Activated naive CD4-positive, alpha-beta T cell treated with anti-CD3 and anti-CD28 coated beads, Interleukin-2, amount 10 ng/mL, durations not matched to agents 7 days and 5 days (primary cell): ENCODE measurements around the gene UBE2QL1.

Experiments
- CTCF ChIA-PET: fragments of 350-600 bp; sonication (Branson Sonifier 250); formaldehyde crosslinking; loops from one replicate; lab custom pipeline; 2021; ENCODE audit warnings: antibody characterized with exemption; lab: Charles Lee
- DNase-seq: peaks from one replicate; pipeline ENCODE4 v3.0.0-alpha.2; 2020
- H3K27ac Mint-ChIP-seq: one replicate; pipeline ENCODE4 v1.8.0; 2021; ENCODE audit warnings: mild to moderate bottlenecking, moderate library complexity, mixed read lengths
- H3K27me3 Mint-ChIP-seq: one replicate; pipeline ENCODE4 v1.8.0; 2021; ENCODE audit warnings: mild to moderate bottlenecking, mixed read lengths
- H3K36me3 Mint-ChIP-seq: one replicate; pipeline ENCODE4 v1.8.0; 2021; ENCODE audit warnings: mixed read lengths
- H3K4me1 Mint-ChIP-seq: one replicate; pipeline ENCODE4 v1.8.0; 2021; ENCODE audit warnings: mixed read lengths
- H3K4me3 Mint-ChIP-seq: one replicate; pipeline ENCODE4 v1.8.0; 2021; ENCODE audit warnings: mild to moderate bottlenecking, moderate library complexity, mixed read lengths
- H3K9me3 Mint-ChIP-seq: one replicate; pipeline ENCODE4 v1.8.0; 2021; ENCODE audit warnings: mixed read lengths

UBE2QL1 gene

DNA sequence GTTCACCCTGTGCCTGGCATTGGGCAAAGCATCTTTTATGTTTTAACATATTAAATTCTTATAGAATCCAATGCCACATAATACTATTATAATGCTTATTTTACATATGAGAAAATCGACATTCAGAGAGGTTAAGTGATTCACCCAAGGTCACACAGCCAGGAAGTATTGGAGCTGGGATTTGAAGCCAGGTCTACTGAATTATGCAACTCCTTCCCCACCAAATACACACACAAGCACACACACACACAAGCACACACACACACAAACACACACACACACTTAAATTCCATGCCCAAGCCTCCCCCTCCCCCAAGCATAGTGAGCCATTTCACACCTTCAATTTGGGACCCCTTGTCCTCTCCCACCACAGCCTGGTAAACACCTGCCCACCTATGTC lies 37.4 kb downstream of the UBE2QL1 start:
- CTCF ChIA-PET = no interaction called here
- no peaks in the 10 kb centered on the region for H3K9me3 Mint-ChIP-seq
- H3K27me3 Mint-ChIP-seq = peaks cover 5% of the 10 kb centered on the region
- H3K27ac Mint-ChIP-seq = no peak overlapping the region
- no peak for DNase-seq
- H3K4me3 Mint-ChIP-seq = no peak overlapping the region
- peaks cover 44% of the 10 kb centered on the region for H3K4me1 Mint-ChIP-seq
- no peaks in the 10 kb centered on the region for H3K36me3 Mint-ChIP-seq

DNA sequence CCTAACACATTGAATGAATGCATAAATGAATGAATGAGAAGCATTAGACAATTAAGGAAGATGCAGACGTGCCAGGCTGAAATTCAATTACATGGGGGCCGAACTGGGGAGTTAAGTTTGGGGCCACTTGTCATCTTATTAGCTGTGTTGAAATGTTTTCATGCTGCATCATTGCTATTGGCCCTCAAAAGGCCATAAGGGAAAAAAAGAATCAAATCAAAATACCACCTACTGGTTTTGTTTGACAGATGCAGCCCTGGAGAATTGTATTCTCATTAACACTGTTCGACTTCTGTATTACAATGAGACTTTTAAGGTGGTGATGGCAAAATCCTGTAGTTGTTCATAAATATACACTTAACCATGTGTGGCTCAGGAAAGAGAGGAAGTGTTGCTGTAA lies 38.4 kb downstream of the UBE2QL1 start:
- Mint-ChIP-seq H3K36me3 (peaks cover 1% of the 10 kb centered on the region), H3K27ac (no peak overlapping the region), H3K9me3 (no peaks in the 10 kb centered on the region), H3K27me3 (peaks cover 5% of the 10 kb centered on the region), H3K4me3 (no peak overlapping the region), H3K4me1 (peaks cover 54% of the 10 kb centered on the region)
- CTCF ChIA-PET = no interaction called here
- DNase-seq = no peak

DNA sequence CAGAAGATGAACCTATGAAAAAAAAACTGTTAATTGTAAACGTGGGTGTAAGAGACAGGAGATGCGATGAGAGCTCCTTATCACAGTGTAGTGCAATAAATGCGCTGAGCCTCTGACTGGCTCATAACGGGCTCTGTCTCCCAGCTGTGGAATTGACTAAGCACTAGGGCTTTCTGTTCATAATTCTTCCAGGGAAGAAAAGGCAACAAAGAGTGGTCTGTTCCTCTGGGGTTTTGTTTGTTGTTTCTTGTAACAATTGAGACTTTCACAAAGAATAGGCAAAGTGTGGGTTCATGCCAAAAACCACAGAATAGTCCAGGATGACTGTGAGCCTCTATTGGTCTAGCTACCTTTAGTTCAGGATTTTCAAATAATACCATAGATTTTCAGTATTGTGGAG lies 39.4 kb downstream of the UBE2QL1 start:
- H3K4me3 Mint-ChIP-seq = no peak overlapping the region
- peaks cover 5% of the 10 kb centered on the region for H3K27me3 Mint-ChIP-seq
- H3K9me3 Mint-ChIP-seq = no peaks in the 10 kb centered on the region
- H3K36me3 Mint-ChIP-seq = peaks cover 3% of the 10 kb centered on the region
- H3K4me1 Mint-ChIP-seq = peaks cover 63% of the 10 kb centered on the region
- H3K27ac Mint-ChIP-seq = no peak overlapping the region
- CTCF ChIA-PET = no interaction called here
- no peak for DNase-seq

DNA sequence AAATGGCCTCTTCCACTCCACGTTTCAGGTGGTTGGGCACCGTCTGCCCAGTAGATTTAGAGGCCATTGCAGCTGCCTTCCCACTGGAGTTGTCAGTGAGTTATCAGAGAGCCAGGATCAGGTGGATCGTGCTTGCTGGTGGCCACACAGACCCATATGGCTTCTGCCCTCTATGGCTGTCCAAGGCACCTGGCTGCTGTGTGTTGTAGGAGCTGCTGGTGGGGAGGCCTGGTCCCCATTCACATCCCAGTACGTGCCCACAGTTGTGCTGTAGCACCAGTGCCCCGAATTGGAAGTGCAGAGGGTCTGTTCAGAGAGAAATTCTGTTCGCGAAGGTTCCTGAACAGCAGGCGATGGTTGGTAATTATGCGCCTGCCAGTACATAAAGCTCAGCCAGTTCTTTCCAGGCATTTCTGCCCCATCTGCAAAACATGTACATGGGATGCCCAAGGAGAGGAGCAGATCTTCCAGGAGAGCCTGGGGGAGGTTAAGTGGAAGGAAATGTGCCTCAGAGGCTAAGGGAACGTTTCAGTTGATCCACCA lies 41.1 kb downstream of the UBE2QL1 start:
- Mint-ChIP-seq H3K27me3 (peaks cover 5% of the 10 kb centered on the region), H3K4me3 (no peak overlapping the region), H3K4me1 (peaks cover 55% of the 10 kb centered on the region), H3K27ac (no peak overlapping the region), H3K36me3 (peaks cover 3% of the 10 kb centered on the region), H3K9me3 (no peaks in the 10 kb centered on the region)
- DNase-seq = no peak
- CTCF ChIA-PET = no interaction called here

DNA sequence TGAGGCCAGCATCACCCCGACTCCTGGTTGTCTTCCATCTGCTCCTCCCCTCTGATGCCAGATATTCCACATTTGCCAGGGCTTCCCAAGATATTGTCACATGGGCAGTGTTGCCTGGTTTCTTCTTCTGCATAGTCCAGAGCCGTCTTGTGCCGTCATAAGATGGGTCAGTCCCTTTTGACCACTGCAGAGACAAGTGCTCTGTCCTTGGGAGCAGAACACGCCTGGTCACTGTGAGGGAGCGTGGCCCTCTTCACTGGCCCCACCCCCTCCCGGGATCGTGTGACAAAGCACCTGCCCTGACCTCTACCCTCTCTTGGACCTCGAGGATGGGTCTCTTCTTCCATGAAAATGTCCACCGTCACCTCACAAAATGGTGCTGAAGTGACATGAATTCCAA lies 41.6 kb downstream of the UBE2QL1 start:
- peaks cover 50% of the 10 kb centered on the region for H3K4me1 Mint-ChIP-seq
- no peaks in the 10 kb centered on the region for H3K9me3 Mint-ChIP-seq
- H3K27ac Mint-ChIP-seq = no peak overlapping the region
- H3K27me3 Mint-ChIP-seq = peaks cover 5% of the 10 kb centered on the region
- CTCF ChIA-PET = no interaction called here
- peaks cover 3% of the 10 kb centered on the region for H3K36me3 Mint-ChIP-seq
- DNase-seq = no peak
- no peak overlapping the region for H3K4me3 Mint-ChIP-seq

DNA sequence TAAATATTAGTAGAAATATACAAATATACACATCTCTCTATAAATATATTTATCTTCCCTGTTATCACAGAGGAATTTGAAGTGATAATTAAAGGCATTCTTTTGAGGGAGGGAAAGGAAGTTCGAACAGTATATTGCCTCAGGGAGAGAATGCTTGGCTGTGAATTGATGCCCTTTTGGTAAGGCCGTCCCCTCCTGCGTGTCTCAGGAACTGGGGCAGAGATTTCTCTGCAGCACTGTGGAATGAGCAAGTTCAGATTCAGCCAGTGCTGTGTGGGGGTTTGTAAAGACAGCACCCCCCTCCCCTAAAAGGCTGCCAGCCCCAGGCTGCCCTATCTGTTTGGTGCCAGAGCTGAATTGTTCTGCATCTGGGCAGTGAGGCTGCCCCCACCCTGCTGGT lies 42.0 kb downstream of the UBE2QL1 start:
- peaks cover 5% of the 10 kb centered on the region for H3K27me3 Mint-ChIP-seq
- no peak overlapping the region for H3K4me3 Mint-ChIP-seq
- CTCF ChIA-PET = no interaction called here
- H3K4me1 Mint-ChIP-seq = peaks cover 46% of the 10 kb centered on the region
- peaks cover 3% of the 10 kb centered on the region for H3K36me3 Mint-ChIP-seq
- no peak overlapping the region for H3K27ac Mint-ChIP-seq
- H3K9me3 Mint-ChIP-seq = no peaks in the 10 kb centered on the region
- no peak for DNase-seq

DNA sequence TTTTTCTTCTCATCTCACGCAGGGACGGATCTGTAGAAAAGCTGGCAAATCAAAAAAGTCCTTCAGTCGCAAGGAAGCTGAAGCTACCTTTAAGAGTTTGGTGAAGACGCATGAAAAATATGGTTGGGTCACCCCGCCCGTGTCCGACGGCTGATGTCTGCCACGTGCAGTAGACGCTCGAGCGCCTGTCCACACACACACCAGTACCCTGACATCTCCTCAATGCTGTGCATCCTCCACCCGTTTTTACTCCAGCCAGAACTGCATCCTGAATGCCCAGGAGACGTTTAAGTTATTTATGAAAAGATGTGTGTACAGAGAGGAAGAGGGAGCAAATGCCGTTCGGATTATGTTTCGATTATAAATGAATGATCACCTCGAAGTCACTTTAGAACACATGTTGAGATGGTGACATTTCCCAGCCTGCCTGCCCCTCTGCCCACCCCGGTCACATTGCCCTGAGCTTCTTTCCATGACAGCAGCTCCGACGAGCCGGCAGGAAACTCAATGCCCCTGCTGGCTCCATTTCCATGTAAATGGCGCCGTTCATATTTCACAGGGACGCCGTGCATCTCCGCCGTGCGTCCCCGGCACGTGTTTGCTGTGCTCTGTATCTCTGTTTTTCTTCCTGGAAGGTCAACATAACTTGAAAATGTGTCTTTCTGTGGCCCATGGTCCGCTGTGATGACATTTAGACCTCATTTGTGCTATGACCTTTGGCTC lies 42.7 kb downstream of the UBE2QL1 start:
- H3K27ac Mint-ChIP-seq = peak overlapping the region; percentile 80
- peaks cover 46% of the 10 kb centered on the region for H3K4me1 Mint-ChIP-seq

DNA sequence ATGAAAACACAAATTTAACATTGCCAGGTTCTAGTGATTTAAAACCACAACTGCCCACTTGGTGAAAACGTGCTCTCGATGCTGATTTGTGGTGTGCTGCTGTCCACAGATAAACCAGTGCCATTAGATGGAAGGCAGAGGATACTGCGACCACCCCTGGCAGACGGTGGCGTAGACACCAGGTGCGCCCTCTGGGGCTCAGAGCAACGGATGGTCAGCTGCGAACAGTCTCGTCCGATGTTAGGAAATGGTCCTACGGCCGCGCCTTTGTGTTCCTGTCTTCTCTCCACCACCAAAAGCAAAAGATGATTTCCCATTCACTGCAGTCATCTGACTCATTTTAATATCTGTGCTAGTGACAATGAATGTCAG lies 43.2 kb downstream of the UBE2QL1 start:
- DNase-seq = no peak
- Mint-ChIP-seq H3K9me3 (no peaks in the 10 kb centered on the region), H3K4me3 (no peak overlapping the region), H3K4me1 (peaks cover 46% of the 10 kb centered on the region), H3K36me3 (peaks cover 3% of the 10 kb centered on the region), H3K27me3 (peaks cover 5% of the 10 kb centered on the region), H3K27ac (peak overlapping the region; percentile 80)
- CTCF ChIA-PET = no interaction called here

More for the DNA sequence above, 42.7 kb downstream of the UBE2QL1 start:
- H3K27me3 Mint-ChIP-seq = peaks cover 5% of the 10 kb centered on the region
- CTCF ChIA-PET = no interaction called here
- no peak overlapping the region for H3K4me3 Mint-ChIP-seq
- no peaks in the 10 kb centered on the region for H3K9me3 Mint-ChIP-seq
- no peak for DNase-seq
- peaks cover 3% of the 10 kb centered on the region for H3K36me3 Mint-ChIP-seq

DNA sequence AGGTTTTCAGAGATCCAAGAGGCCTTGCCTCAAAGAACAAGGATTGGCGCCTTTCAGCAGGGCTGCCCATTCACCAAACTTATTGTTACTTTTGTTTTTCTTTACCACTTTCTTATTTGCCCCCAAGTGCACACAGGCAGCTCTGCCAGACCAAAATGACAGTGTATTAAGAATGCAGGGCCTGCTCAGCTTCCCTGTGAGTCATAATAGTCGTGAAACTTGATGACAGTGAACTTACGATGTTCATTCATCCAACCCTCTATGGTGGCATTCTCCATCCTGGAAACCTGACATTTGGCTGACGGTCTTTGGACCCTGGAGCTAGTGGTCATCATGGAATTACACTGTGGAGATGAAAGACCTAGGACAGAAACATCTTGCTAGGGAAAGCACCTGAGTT lies 44.3 kb downstream of the UBE2QL1 start:
- H3K4me3 Mint-ChIP-seq = no peak overlapping the region
- H3K27ac Mint-ChIP-seq = peak overlapping the region; percentile 28
- H3K36me3 Mint-ChIP-seq = peaks cover 3% of the 10 kb centered on the region
- peaks cover 48% of the 10 kb centered on the region for H3K4me1 Mint-ChIP-seq
- no peaks in the 10 kb centered on the region for H3K9me3 Mint-ChIP-seq
- peaks cover 5% of the 10 kb centered on the region for H3K27me3 Mint-ChIP-seq
- CTCF ChIA-PET = interaction anchor here (0.5 kb wide), 1 partner anchor 1243 kb away, joined by 3 read pairs; no protein-coding TSS in a partner anchor
- DNase-seq = no peak

DNA sequence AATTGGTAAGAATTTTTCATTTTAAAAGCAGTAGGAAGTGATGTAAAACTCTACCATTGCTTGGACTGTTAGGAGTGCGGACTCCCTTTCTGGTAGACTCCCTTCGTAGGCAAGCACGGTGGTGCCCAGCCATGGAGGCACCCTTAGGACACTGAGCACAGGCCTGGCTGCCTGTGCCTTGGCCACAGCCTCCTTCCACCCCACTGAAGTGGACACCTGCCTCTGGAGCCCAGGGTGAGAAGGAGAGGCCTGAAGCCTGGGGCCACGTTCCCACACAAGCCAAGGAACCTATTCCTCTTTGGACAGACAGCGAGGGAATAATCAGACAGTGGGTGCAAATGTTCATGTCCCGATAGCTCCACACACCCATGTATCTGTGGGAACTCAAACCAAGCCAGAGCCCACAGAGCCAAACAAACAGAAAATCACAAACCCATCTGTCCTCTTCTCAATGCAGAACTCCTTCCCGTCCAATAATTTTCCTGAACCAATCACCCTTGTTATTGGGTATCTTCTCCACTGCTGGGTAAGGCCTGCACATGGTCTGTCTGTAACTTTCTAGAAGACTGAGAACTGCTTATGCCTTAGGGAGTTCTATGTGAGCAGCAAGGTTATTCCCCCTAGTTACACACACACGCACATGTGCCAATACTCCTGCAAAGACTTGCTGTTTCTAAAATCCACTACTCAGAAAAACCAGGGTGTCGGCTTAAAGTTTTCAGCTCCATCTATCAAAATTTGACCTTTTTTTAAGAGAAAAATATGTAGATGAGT lies 45.2 kb downstream of the UBE2QL1 start:
- H3K36me3 Mint-ChIP-seq = peaks cover 3% of the 10 kb centered on the region
- no peak overlapping the region for H3K27ac Mint-ChIP-seq
- CTCF ChIA-PET = no interaction called here
- DNase-seq = no peak
- no peak overlapping the region for H3K4me3 Mint-ChIP-seq
- peaks cover 47% of the 10 kb centered on the region for H3K4me1 Mint-ChIP-seq
- peaks cover 5% of the 10 kb centered on the region for H3K27me3 Mint-ChIP-seq
- no peaks in the 10 kb centered on the region for H3K9me3 Mint-ChIP-seq

DNA sequence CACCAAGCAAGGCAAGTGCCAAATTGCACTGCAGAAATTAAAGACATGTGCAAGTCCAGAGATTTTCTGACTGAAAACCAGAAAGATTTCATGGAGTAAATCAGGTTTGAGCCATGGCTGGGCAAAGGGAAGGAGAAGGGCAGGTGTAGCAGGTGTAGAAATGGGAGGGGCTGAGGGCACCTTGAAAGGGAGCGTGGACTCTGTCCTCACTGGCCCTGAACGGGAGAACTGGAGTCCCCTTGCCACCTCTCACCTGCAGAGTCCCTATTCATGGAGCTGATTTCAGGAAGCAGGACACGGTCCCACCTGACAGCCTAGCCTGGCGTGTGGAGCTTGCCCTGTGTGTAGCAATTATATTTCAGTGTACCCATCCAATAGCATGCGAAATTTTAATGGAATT lies 46.3 kb downstream of the UBE2QL1 start:
- CTCF ChIA-PET = no interaction called here

DNA sequence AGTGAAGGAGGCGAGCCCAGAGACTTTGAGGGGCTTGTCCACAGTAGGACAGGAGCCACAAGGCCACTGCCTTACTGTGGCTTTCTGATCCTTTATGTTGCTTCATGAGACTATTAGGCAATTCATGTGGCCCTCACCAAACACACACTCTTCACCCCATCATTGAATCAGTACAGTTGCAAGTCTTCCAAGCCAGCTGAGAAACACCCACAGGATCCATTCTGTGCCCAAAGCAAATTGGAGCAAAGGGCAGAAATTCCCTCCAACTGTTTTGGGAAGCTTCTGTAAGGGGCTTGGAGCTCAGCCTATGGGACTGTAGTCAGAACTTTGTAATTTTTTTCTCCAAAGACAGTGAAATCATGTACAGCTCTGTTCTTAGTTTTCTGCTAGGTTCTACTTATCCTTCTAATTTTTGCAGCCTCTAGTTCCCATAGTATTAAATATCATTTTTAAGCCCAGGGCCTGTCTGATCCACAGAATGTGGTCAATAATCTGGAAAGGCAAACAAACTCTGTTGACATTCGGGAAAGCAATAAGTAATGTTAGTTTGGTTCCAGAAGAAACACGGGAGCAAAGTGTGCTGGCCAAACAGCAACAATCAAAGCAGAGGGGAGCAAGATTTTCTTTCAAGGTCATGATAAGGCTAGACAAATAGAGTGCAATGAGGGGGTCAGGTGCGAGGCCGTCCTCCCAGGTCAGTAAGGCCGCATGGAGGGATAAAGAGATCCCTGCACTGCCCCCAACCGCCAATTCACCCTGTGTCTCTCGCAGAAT lies 47.0 kb downstream of the UBE2QL1 start:
- H3K36me3 Mint-ChIP-seq = peaks cover 3% of the 10 kb centered on the region
- no peaks in the 10 kb centered on the region for H3K9me3 Mint-ChIP-seq
- H3K4me1 Mint-ChIP-seq = peaks cover 47% of the 10 kb centered on the region
- H3K27me3 Mint-ChIP-seq = no peaks in the 10 kb centered on the region
- DNase-seq = no peak
- CTCF ChIA-PET = no interaction called here
- no peak overlapping the region for H3K27ac Mint-ChIP-seq
- no peak overlapping the region for H3K4me3 Mint-ChIP-seq

More for the DNA sequence above, 46.3 kb downstream of the UBE2QL1 start:
- no peak overlapping the region for H3K4me3 Mint-ChIP-seq
- DNase-seq = no peak
- peaks cover 3% of the 10 kb centered on the region for H3K27me3 Mint-ChIP-seq
- H3K36me3 Mint-ChIP-seq = peaks cover 3% of the 10 kb centered on the region
- no peak overlapping the region for H3K27ac Mint-ChIP-seq
- no peaks in the 10 kb centered on the region for H3K9me3 Mint-ChIP-seq
- peaks cover 47% of the 10 kb centered on the region for H3K4me1 Mint-ChIP-seq

DNA sequence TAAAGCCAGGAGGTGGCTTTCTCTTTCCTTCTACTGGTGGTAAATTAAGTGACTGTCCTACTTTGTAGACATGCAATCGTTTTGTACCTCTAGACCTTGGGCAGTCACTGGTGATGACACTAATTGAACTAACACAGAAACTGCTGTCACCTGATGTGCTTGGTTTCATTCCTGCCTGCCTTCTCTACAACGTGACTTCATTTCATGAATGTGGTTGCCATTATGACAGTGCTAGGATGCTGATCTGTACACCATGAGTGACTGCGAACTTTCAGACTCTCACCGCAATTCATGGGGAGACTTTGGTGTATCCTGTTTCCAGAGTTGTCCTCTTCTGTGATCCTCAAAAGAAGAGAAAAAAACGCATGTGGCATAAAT lies 47.5 kb downstream of the UBE2QL1 start:
- CTCF ChIA-PET = no interaction called here
- Mint-ChIP-seq H3K27me3 (peaks cover 4% of the 10 kb centered on the region), H3K36me3 (peaks cover 3% of the 10 kb centered on the region), H3K4me1 (peaks cover 44% of the 10 kb centered on the region), H3K27ac (no peak overlapping the region), H3K4me3 (no peak overlapping the region), H3K9me3 (no peaks in the 10 kb centered on the region)
- no peak for DNase-seq

DNA sequence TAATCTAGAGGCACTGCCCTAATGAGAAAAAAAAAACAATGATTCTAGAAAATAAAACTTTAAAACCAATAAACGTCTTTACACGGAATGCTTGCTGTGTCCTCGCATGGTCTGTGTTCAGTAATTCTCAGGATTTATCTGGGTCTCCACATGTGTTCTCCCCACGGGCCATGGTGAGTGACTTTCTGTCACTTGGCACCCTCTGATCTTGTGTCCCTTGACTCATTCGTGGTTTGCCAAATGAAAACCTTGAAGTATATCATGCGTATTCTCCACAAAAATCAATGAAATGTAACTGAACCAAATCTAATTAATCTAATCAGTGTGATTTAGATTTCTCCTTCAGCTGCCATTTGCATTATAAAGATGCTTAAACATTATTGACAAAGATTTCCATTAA lies 48.0 kb downstream of the UBE2QL1 start:
- no peak overlapping the region for H3K27ac Mint-ChIP-seq
- CTCF ChIA-PET = no interaction called here
- H3K9me3 Mint-ChIP-seq = no peaks in the 10 kb centered on the region
- no peak overlapping the region for H3K4me3 Mint-ChIP-seq
- H3K27me3 Mint-ChIP-seq = peaks cover 4% of the 10 kb centered on the region
- H3K36me3 Mint-ChIP-seq = peaks cover 3% of the 10 kb centered on the region
- DNase-seq = no peak
- peaks cover 40% of the 10 kb centered on the region for H3K4me1 Mint-ChIP-seq
